Suppressor macrophage (primary cell): ENCODE data around the gene NENF.
A peak's percentile ranks its signal among the peaks of the same experiment; 100 is the strongest.
"Not testable (repeated sequence)": the region's sequence is repeated elsewhere in the genome, so short reads cannot be mapped to it uniquely, and the experiment has no call there.

Experiments used
- DNase-seq, 4 experiments: peaks; one replicate each; pipeline ENCODE4 v3.0.0-alpha.2; 2020 to 2022
- total RNA-seq, 17 experiments: gene quantifications; one replicate each; lab custom pipeline; 2026; ENCODE audit warnings: mixed read lengths in 6 of 17, inconsistent platforms in 3 of 17; lab: John Stamatoyannopoulos, UW

Gene NENF
- 27.9 to 63.2 (median 43.7) reads per million in 17 experiments for total RNA-seq

DNA sequence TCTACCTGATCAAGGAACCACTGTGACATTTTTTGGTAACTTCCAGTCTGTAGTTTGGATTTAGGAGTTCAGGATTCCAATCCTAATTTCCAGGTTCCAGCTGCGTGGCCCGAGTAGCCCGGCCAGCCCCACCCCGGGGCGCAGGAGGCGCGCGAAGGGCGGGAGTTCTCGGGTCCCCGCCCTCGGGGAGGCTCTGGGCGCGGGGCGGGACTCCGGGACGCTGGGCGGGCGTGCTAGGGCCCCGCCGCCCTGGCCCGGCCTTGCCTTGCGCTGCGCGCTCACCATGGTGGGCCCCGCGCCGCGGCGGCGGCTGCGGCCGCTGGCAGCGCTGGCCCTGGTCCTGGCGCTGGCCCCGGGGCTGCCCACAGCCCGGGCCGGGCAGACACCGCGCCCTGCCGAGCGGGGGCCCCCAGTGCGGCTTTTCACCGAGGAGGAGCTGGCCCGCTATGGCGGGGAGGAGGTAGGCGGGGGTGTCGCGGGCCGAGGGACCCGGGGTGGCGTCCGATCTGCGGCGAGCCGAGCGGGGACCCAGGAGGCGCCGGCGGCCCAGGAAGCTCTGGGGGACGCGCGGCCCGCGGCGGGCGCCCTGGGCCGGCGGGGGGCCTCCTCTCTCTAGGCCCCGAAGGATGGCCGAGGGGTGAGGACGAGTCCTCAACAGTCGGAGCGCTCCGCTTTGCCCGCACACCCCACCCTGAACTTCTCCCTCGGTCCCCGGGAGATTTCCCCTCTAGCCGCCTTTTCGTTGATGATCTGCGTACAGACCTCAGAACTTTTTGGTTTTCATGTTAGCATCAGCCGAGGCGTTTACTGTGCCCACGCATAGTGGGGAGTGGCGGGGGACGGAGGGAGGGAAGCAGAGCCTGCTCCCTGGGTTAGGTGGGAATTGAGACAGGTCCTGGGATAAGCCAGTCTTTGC lies at the start of gene NENF:
Gene NENF (plus strand): TSS at position 260 of the 916 bp plus-strand sequence. CDS start 24 bp downstream, at position 284.
- DNase-seq: peak; percentile 92 to 97 (median 94)

- no peak for DNase-seq
These were observed 46.7 kb upstream of the NENF start for GRCh38 chr1:212386029-212386428.

DNA sequence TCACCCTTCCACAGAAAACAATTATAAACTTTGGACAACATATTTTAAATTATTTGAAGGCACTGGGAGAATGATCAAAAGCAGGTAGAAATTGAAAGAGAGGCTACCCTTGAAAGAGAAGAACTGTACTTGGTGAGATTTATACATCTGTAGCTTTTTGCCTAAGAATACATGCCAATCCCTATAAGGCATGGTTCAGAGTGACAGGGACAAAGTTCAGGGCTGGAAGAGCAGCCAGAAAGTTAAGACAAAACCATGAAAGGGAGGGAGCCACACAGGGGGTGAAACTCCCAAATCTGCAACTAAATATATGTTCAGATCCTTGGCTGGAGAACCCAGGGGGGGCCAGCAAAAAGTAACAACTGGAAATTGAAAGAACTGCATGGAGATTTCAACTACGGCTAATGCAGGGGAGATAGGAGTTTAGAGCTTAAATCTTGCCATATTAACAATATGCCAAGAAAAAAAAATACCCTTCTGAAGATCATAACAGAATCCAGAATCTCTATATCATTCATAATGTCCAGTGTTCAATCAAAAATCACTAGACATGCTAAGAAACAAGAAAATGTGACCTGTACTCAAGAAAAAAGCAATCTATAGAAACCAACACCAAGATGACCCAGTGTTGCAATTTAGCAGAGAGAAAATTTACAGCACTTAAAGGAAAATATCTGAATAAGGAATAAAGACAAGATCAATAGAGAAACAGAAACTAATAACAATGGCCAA lies 43.6 kb upstream of the NENF start:
- DNase-seq: no peak

DNA sequence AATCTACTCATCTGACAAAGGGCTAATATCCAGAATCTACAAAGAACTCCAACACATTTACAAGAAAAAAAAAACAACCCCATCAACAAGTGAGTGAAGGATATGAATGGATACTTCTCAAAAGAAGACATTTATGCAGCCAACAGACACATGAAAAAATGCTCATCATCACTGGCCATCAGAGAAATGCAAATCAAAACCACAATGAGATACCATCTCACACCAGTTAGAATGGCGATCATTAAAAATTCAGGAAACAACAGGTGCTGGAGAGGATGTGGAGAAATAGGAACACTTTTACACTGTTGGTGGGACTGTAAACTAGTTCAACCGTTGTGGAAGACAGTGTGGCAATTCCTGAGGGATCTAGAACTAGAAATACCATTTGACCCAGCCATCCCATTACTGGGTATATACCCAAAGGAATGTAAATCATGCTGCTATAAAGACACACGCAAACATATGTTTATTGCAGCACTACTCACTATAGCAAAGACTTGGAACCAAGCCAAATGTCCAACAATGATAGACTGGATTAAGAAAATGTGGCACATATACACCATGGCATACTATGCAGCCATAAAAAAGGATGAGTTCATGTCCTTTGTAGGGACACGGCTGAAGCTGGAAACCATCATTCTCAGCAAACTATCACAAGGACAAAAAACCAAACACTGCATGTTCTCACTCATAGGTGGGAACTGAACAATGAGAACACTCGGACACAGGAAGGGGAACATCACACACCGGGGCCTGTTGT lies 36.9 kb upstream of the NENF start:
- DNase-seq: not testable (repeated sequence)

- DNase-seq: no peak
These were observed 36.1 kb upstream of the NENF start for GRCh38 chr1:212396638-212397037.

- DNase-seq: no peak
These were observed 35.5 kb upstream of the NENF start for GRCh38 chr1:212397171-212397570.

- DNase-seq: peak in 2 of 4 experiments; percentile 9 to 22
These were observed 31.7 kb upstream of the NENF start for GRCh38 chr1:212401042-212401441.

- DNase-seq: peak in 3 of 4 experiments; percentile 22 to 70 (median 59)
These were observed 30.7 kb upstream of the NENF start for GRCh38 chr1:212401838-212402582.

GRCh38 chr1:212402666-212403321 lies 29.9 kb upstream of the NENF start:
- DNase-seq: peak in 1 of 4 experiments; percentile 11

DNA sequence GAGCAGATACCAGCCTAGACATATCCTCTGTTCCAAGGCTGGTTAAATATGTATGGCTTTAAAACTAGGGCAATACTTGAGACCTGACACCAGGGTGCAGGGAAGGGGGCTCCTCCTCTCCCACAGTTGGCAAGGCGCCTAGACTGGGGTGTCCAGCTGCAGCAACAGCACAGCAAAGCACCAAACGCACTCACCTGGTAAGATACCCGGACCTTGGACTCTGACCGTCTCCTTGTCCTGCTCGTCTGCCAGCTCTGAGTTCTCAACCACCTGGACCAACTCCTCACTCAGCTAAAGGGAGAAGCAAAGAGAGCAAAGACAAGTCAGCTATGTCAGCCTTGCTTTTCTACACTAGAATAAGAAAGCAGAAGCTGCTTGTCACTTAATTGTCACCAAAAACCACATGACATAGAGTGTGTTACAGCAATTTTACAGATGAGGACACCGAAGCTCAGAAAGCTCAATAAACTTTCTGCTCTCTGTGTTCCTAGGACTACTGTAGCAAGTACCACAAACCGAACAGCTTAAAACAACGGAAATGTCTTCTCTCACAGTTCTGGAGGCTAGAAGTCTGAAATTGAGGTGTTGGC lies 22.4 kb upstream of the NENF start:
- peak; percentile 34 to 73 (median 55) for DNase-seq

DNA sequence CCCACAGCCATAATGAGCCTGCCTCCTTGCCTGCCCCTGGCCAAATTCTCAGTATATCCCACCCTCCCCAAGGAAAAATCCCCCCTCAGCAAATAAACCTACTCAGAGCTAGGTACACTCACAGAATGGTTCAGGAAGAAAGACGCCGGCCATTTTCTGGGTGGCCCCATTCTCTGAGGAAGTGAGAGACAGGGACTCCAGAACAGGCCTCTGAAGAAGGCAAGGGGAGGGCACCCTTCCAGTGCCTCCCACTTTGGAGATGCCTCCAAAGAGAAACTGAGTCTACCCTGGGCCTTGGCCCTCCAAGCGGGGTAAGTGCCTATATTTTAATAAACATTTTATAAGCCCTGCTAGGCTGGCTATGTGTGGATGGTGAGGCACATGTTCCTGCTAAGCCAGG lies 20.3 kb upstream of the NENF start:
- peak in 2 of 4 experiments; percentile 42 to 49 for DNase-seq

DNA sequence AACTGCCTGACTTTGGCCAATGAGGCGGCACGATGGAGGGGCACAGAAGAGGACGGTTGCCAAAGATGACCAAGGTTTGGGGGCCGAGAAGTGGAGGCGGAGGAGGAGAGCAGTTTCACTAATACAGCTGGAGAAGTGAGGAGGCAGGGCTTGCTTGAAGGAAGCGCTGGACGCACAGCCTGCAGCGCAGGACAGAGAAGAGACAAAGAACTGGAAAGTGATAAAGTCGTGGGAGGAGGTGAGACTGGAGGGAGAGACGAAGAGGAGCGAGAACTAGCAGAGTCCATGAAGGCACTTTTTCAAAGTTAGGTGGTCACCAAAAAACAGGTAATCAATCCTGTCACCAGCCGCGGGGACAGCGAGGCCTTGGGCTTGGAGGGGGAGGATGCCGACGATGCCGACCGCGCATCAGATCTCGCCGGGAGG lies 18.8 kb upstream of the NENF start:
- peak in 2 of 4 experiments; percentile 47 to 56 for DNase-seq

GRCh38 chr1:212414328-212415106 lies 18.2 kb upstream of the NENF start, which contains the start of gene PACC1:
Gene PACC1 (minus strand): TSS chr1:212414886. CDS start chr1:212414757, 129 bp downstream.
- peak; percentile 97 to 99 (median 98) for DNase-seq

- peak; percentile 44 to 57 (median 48) for DNase-seq
These were observed 17.4 kb upstream of the NENF start for GRCh38 chr1:212415107-212415841.

GRCh38 chr1:212421165-212421564 lies 11.6 kb upstream of the NENF start:
- no peak for DNase-seq

DNA sequence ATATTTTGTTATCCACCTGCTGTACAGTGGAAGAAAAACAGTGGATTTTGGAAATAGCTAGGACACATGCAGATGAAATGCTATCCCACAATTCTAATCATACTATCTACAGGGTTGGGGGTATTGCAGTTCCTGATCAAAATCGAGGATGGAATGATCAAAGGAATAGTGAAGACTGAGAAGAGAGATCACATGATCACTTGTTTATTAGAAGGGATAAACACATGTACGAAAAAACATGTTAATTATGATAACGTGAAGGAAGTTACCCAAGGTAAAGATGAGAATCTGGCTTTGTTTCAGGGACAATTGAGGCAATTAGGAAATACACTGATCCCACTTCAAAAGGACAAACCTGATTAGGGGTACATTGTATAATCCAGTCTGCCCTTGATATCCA lies 8.8 kb upstream of the NENF start:
- DNase-seq: no peak

- DNase-seq: peak in 1 of 4 experiments; percentile 41
These were observed 4.2 kb upstream of the NENF start for GRCh38 chr1:212428496-212428895.

DNA sequence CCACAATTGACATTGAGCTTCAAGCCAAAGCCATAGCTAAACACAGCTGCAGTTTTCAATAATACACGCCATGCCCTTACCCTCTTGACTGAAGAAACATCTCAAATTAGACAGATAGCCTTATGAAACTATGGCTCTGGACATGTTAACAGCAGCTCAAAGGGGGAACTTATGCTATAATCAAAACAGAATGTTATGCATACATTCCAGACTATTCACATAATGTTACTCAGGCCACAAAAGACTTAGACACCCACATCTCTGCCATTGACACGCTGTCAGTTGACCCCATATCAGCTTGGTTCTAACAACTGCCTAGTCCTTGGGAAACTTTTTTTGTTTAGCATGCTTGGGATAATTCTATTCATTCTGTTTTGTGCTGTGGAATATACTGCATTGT lies 2.3 kb upstream of the NENF start:
- DNase-seq: no peak

GRCh38 chr1:212430955-212431394 lies 1.7 kb upstream of the NENF start:
- DNase-seq: no peak
